ENCODE measurements around the gene SLC35F3. TPM values are rescaled to one million over a fixed set of nuclear protein-coding genes. Genes with fewer than 3 reads are reported as not detected.
"Not testable (repeated sequence)": the region's sequence is repeated elsewhere in the genome, so short reads cannot be mapped to it uniquely, and the experiment has no call there.

SLC35F3 gene
- total RNA-seq, 6 experiments from 2014 or later: not detected

DNA sequence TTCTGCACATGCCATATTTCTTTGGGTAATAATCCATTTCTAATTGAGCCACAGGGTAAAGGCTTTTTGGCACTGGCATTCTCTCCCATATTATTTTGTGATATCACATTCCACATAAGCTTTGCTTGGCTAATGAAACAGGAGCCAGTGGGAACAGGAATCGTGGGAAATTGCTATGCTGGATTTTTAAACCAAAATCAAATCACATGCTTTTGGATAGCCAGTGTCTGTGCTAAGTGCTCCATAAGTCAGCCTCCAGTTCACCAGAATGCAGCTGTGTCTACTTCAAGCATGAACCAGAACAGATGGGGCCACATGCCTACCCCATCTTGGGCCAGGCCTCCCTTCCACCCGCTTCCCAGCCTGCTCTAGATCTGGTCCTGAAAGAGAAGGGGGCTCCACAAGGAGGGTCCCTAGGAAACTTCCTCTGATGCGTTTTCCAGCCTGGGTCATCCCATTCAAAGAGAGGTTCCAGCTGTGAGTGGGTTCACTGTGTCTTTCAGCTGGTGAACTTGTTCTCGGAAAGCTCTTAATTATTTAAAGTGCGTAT lies 337.5 kb downstream of the SLC35F3 start:
- TF ChIP-seq, protein P1, sequence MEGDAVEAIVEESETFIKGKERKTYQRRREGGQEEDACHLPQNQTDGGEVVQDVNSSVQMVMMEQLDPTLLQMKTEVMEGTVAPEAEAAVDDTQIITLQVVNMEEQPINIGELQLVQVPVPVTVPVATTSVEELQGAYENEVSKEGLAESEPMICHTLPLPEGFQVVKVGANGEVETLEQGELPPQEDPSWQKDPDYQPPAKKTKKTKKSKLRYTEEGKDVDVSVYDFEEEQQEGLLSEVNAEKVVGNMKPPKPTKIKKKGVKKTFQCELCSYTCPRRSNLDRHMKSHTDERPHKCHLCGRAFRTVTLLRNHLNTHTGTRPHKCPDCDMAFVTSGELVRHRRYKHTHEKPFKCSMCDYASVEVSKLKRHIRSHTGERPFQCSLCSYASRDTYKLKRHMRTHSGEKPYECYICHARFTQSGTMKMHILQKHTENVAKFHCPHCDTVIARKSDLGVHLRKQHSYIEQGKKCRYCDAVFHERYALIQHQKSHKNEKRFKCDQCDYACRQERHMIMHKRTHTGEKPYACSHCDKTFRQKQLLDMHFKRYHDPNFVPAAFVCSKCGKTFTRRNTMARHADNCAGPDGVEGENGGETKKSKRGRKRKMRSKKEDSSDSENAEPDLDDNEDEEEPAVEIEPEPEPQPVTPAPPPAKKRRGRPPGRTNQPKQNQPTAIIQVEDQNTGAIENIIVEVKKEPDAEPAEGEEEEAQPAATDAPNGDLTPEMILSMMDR (IDR thresholded peaks at IDR 0.05): no peak
- TF ChIP-seq POLR2A (IDR thresholded peaks at IDR 0.05): no peak
- intact Hi-C loops (cut with DNase I): no loop called here

DNA sequence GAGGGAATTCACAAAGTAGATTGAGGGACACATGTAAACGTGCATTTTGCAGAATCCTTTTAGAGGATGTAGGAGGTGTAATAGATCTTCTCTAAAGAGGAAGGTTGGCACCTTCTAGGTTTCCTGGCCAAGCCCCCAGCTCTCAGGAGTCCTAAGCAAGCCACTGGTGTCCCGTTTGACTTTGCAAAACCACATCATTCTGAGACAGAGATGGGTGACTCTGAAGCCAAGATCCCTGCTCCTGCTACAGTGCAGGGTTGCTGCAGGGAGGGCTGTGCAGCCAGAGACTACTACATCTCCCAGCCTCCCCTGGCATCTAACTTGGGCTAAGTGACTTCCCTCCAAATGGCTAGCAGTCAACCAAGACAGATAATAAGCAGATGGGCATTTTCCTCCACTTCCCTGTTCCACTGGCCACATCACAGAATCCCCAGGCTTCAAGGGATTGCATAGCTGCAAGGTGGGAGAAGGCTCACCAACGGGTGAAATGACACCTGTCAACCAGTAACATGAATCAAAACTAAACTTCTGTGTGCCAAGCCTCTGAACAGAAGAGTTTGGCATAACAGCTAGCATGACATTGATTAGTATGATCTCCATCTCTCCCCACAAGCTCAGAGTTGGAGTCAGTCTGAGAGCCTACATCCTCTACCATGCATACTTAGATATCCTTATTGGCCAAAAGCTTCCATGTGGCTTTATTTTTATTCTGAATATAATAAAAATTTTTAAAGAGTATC lies 339.2 kb downstream of the SLC35F3 start:
- no peak for TF ChIP-seq POLR2A (IDR thresholded peaks at IDR 0.05)
- TF ChIP-seq, protein P1 (IDR thresholded peaks at IDR 0.05): no peak
- 26% methylated on average over 3 of the region's 3 CpGs for WGBS (ENCODE audit: insufficient coverage, low coverage, low lambda C conversion rate, missing lambda C conversion rate)
- H3K36me3 ChIP-seq: no peaks in the 10 kb centered on the region
- ATAC-seq (no peak), DNase-seq (no peak)
- H3K27ac ChIP-seq: no peak overlapping the region
- intact Hi-C loops (cut with DNase I): no loop called here
- no peak overlapping the region for H3K4me3 ChIP-seq
- H3K27me3 ChIP-seq: no peaks in the 10 kb centered on the region
- no peaks in the 10 kb centered on the region for H3K4me1 ChIP-seq
- no peaks in the 10 kb centered on the region for H3K9me3 ChIP-seq

More for the DNA sequence above, 337.5 kb downstream of the SLC35F3 start:
- H3K27me3 ChIP-seq: no peaks in the 10 kb centered on the region
- WGBS (ENCODE audit: insufficient coverage, low coverage, low lambda C conversion rate, missing lambda C conversion rate): 79% methylated on average over 5 of the region's 5 CpGs
- no peaks in the 10 kb centered on the region for H3K4me1 ChIP-seq
- no peak overlapping the region for H3K27ac ChIP-seq
- H3K4me3 ChIP-seq: no peak overlapping the region
- ATAC-seq (no peak), DNase-seq (no peak)
- no peaks in the 10 kb centered on the region for H3K9me3 ChIP-seq
- H3K36me3 ChIP-seq: no peaks in the 10 kb centered on the region

- intact Hi-C loops (cut with DNase I): no loop called here
- ATAC-seq: peak in 2 of 4 donors; percentile 30 to 51
- Histone ChIP-seq H3K9me3 (no peaks in the 10 kb centered on the region), H3K4me3 (no peak overlapping the region), H3K36me3 (no peaks in the 10 kb centered on the region), H3K27me3 (no peaks in the 10 kb centered on the region), H3K27ac (no peak overlapping the region), H3K4me1 (no peaks in the 10 kb centered on the region)
- TF ChIP-seq POLR2A (IDR thresholded peaks at IDR 0.05): no peak
- TF ChIP-seq, protein P1 (IDR thresholded peaks at IDR 0.05): no peak
- no peak for DNase-seq
These were observed 340.0 kb downstream of the SLC35F3 start for GRCh38 chr1:234244482-234244881.

DNA sequence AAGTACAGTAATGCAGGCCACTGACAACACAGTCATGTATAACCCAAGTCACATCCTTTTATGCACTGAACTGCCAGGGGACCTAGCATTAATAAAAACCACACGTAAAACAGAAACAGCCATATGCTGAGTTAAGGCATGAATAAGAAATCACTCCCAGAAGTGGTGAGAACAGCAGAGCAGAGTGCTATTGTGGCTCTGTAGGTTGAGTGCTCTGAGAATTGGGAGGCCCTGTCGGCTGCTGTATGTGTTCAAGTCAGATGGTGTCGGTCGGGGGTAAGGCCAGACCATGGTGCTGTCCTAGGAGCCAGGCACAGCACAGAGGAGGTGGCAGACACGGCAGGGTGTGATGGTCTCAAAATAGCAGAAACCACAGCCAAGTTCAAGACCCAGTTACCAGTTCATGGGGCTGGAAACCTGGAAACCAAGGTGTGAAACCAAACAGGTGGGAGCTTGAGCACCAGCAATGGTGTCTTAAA lies 342.2 kb downstream of the SLC35F3 start:
- Histone ChIP-seq H3K4me1 (no peaks in the 10 kb centered on the region), H3K4me3 (no peak overlapping the region), H3K36me3 (no peaks in the 10 kb centered on the region), H3K9me3 (no peaks in the 10 kb centered on the region), H3K27me3 (no peaks in the 10 kb centered on the region), H3K27ac (no peak overlapping the region)
- DNase-seq (no peak), ATAC-seq (no peak)
- intact Hi-C loops (cut with DNase I): no loop called here
- TF ChIP-seq, protein P1 (IDR thresholded peaks at IDR 0.05): no peak
- no peak for TF ChIP-seq POLR2A (IDR thresholded peaks at IDR 0.05)
- 64% methylated on average over 5 of the region's 5 CpGs for WGBS (ENCODE audit: insufficient coverage, low coverage, low lambda C conversion rate, missing lambda C conversion rate)

DNA sequence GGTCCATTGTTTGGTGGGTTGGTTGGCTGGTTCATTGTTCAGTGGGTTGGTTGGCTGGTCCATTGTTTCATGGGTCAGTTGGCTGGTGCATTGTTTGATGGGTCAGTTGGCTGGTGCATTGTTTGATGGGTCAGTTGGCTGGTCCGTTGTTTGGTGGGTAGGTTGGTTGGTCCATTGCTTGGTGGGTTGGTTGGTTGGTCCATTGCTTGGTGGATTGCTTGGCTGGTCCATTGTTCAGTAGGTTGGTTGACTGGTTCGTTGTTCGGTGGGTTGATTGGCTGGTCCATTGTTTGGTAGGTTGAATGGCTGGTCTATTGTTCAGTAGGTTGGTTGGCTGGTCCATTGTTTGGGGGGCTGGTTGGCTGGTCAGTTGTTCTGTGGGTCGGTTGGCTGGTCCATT lies 343.3 kb downstream of the SLC35F3 start:
- WGBS (ENCODE audit: insufficient coverage, low coverage, low lambda C conversion rate, missing lambda C conversion rate): 66% methylated on average over 3 of the region's 4 CpGs
- H3K27me3 ChIP-seq; H3K36me3 ChIP-seq; H3K27ac ChIP-seq; DNase-seq; intact Hi-C loops (cut with DNase I); ATAC-seq; H3K4me3 ChIP-seq; H3K9me3 ChIP-seq; H3K4me1 ChIP-seq: not testable (repeated sequence)

All from right lobe of liver (tissue), 6 donors.